Transverse colon (tissue), 4 donors: ENCODE data around the gene ZNF253. TPM values are rescaled to one million over a fixed set of nuclear protein-coding genes. Genes with fewer than 3 reads are reported as not detected.
"Not testable (repeated sequence)": the region's sequence is repeated elsewhere in the genome, so short reads cannot be mapped to it uniquely, and the experiment has no call there.

Source experiments
- DNase-seq: peaks from one replicate; pipeline ENCODE4 v3.0.0-alpha.2; 2019
- H3K27ac ChIP-seq, 4 donors: fragments of 200-600 bp; sonication (generic); 2 replicates each; pipeline ENCODE4 v1.5.1; 2016 to 2018; ENCODE audit warnings: inconsistent platforms in 4 of 4
- H3K27me3 ChIP-seq: fragments of 200-600 bp; sonication (generic); 2 replicates; pipeline ENCODE4 v1.5.1; 2017; ENCODE audit warnings: inconsistent platforms
- H3K36me3 ChIP-seq, 4 donors: fragments of 200-600 bp; sonication (generic); 2 replicates each; pipeline ENCODE4 v1.5.1; 2017 to 2019; ENCODE audit warnings: inconsistent platforms in 4 of 4
- H3K4me1 ChIP-seq, 4 donors: fragments of 200-600 bp; sonication (generic); 2 replicates each; pipeline ENCODE4 v1.5.1; 2017 to 2020; ENCODE audit warnings: inconsistent platforms in 4 of 4
- H3K4me3 ChIP-seq, 4 donors: fragments of 200-600 bp; sonication (generic); 1 replicate in 1 of 4; 2 replicates in 3 of 4; pipeline versions ENCODE4 v1.5.1 to v1.6.1; 2017 to 2019; ENCODE audit warnings: inconsistent platforms in 4 of 4
- H3K9me3 ChIP-seq, 2 donors: fragments of 200-600 bp; sonication (generic); 2 replicates each; pipeline ENCODE4 v1.5.1; 2017 to 2019; ENCODE audit warnings: inconsistent platforms in 2 of 2
- EP300 ChIP-seq: sonication (generic); formaldehyde crosslinking; IDR thresholded peaks from one replicate; pipeline ENCODE4 v1.6.1; 2017; ENCODE audit warnings: antibody characterized with exemption, low read depth
- POLR2A ChIP-seq: fragments of 450-650 bp; IDR thresholded peaks from one replicate; pipeline ENCODE4 v1.6.1; 2016; ENCODE audit warnings: antibody characterized with exemption, mild to moderate bottlenecking, moderate library complexity
- POLR2AphosphoS5 ChIP-seq, 3 donors: sonication (generic); formaldehyde crosslinking; IDR thresholded peaks; one replicate each; pipeline ENCODE4 v1.6.1; 2016; ENCODE audit warnings: antibody characterized with exemption in 3 of 3
- whole genome bisulfite sequencing, 2 donors: methylation state at CpG; one replicate each; pipeline ENCODE4 v1.1.5; 2018; ENCODE audit warnings: low coverage in 1 of 2; 5-methylcytosine and 5-hydroxymethylcytosine counted together
- in situ Hi-C, 4 donors: fragments of 200-750 bp; cut with MboI; loops; one replicate each; pipeline versions ENCODE4 v1.15.0 to v1.15.1; 2017; ENCODE audit warnings: low sequenced_read_pairs in 3 of 4, low pct_ligation_motif_present in 1 of 4, low pct_unique_long_range_greater_than_20kb in 1 of 4
- intact Hi-C: fragments of 100-400 bp; cut with DNase I; formaldehyde crosslinking; loops from one replicate; pipeline ENCODE4 v1.15.1; 2023; ENCODE audit warnings: low total_unique reads
- total RNA-seq, 4 donors: library from RNA; depleted of rRNA; stranded (reverse); fragments of >200 nt; gene quantifications; one replicate each; pipeline ENCODE4 v1.1.0, GENCODE V29; 2016
- TF ChIP-seq, protein P1 (sequence below), 5 experiments: fragments of 200-600 bp in 3 of 5; fragments of 450-650 bp in 2 of 5; sonication (generic) in 3 of 5; IDR thresholded peaks; 1 replicate in 2 of 5; 2 replicates in 3 of 5; pipeline ENCODE4 v1.5.1; 2016 to 2017; ENCODE audit warnings: antibody characterized with exemption in 5 of 5, inconsistent platforms in 3 of 5, mild to moderate bottlenecking in 2 of 5, moderate library complexity in 1 of 5

The ZNF253 gene
- total RNA-seq, 4 donors from 2014 or later: 3.7 to 41.6 (median 12.6) TPM

DNA sequence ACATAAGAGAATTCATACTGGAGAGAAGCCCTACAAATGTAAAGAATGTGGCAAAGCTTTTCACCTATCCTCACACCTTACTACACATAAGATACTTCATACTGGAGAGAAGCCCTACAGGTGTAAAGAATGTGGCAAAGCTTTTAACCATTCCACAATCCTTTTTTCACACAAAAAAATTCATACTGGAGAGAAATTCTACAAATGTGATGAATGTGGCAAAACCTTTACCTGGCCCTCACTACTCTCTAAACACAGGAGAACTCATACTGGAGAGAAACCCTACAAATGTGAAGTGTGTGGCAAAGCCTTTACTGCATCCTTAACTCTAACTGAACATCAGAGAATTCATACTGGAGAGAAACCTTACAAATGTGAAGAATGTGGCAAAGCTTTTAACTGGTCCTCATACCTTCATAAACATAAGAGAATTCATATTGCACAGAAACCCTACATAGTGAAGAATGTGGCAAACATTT lies 30.1 kb upstream of the ZNF253 start:
- DNase-seq: no peak
- H3K9me3 ChIP-seq: peaks cover 74 to 85% of the 10 kb centered on the region in 2 donors
- no peak overlapping the region for H3K27ac ChIP-seq
- intact Hi-C loops: no loop called here
- no peak overlapping the region for H3K4me3 ChIP-seq
- no peaks in the 10 kb centered on the region for H3K4me1 ChIP-seq
- no peaks in the 10 kb centered on the region for H3K36me3 ChIP-seq
- TF ChIP-seq, protein P1, sequence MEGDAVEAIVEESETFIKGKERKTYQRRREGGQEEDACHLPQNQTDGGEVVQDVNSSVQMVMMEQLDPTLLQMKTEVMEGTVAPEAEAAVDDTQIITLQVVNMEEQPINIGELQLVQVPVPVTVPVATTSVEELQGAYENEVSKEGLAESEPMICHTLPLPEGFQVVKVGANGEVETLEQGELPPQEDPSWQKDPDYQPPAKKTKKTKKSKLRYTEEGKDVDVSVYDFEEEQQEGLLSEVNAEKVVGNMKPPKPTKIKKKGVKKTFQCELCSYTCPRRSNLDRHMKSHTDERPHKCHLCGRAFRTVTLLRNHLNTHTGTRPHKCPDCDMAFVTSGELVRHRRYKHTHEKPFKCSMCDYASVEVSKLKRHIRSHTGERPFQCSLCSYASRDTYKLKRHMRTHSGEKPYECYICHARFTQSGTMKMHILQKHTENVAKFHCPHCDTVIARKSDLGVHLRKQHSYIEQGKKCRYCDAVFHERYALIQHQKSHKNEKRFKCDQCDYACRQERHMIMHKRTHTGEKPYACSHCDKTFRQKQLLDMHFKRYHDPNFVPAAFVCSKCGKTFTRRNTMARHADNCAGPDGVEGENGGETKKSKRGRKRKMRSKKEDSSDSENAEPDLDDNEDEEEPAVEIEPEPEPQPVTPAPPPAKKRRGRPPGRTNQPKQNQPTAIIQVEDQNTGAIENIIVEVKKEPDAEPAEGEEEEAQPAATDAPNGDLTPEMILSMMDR (IDR thresholded peaks at IDR 0.05): no peak
- TF ChIP-seq POLR2AphosphoS5 (IDR thresholded peaks at IDR 0.05): no peak
- no peak for TF ChIP-seq EP300
- no peak for TF ChIP-seq POLR2A
- no peaks in the 10 kb centered on the region for H3K27me3 ChIP-seq
- in situ Hi-C loops: no loop called here

DNA sequence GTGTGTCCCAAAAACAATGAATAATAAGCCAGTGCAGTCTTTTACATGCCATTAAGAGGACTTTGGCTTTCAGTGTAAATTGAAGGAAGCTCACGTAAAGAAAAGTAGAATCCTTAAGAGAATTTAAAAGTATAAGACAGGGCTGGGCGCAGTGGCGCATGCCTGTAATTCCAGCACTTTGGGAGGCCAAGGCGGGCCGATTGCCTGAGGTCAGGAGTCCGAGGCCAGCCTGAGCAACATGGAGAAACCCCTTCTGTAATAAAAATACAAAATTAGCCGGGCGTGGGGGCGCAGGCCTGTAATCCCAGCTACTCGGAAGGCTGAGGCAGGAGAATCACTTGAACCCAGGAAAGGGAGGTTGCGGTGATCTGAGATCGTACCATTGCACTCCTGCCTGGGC lies 17.9 kb upstream of the ZNF253 start:
- DNase-seq: no peak
- peaks cover 7 to 17% of the 10 kb centered on the region in 2 donors for H3K9me3 ChIP-seq
- no peaks in the 10 kb centered on the region for H3K36me3 ChIP-seq
- no peak overlapping the region for H3K27ac ChIP-seq
- no peak overlapping the region for H3K4me3 ChIP-seq
- intact Hi-C loops: no loop called here
- H3K27me3 ChIP-seq: no peaks in the 10 kb centered on the region
- H3K4me1 ChIP-seq: no peaks in the 10 kb centered on the region
- in situ Hi-C loops: no loop called here
- TF ChIP-seq EP300 (no peak), POLR2AphosphoS5 (IDR thresholded peaks at IDR 0.05) (no peak), POLR2A (no peak)
- TF ChIP-seq, protein P1 (IDR thresholded peaks at IDR 0.05): no peak
- WGBS, 2 donors: 95 to 99% methylated on average over 12 of the region's 12 CpGs

DNA sequence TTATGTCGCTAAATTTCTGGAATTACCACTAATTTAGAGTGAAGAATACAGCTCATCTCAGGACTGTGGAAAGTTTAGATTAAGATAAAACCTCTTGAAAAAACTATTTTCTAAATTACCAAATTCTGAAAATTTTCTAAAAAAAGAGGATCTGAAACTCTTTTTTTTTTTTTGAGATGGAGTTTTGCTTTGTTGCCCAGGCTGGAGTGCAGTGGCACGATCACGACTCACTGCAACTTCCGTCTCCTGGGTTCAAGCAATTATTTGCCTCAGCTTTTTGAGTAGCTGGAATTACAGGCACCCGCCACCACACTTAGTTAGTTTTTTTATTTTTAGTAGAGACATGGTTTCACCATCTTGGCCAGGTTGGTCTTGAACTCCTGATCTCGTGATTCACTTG lies 16.6 kb upstream of the ZNF253 start:
- H3K4me3 ChIP-seq: no peak overlapping the region
- H3K9me3 ChIP-seq: peaks cover 6 to 10% of the 10 kb centered on the region in 2 donors
- H3K4me1 ChIP-seq: no peaks in the 10 kb centered on the region
- no peak overlapping the region for H3K27ac ChIP-seq
- WGBS, 2 donors: 83 to 87% methylated on average over 6 of the region's 6 CpGs
- intact Hi-C loops (no loop called here), in situ Hi-C loops (no loop called here)
- H3K27me3 ChIP-seq: no peaks in the 10 kb centered on the region
- H3K36me3 ChIP-seq: no peaks in the 10 kb centered on the region
- DNase-seq: no peak
- TF ChIP-seq POLR2A (no peak), POLR2AphosphoS5 (IDR thresholded peaks at IDR 0.05) (no peak), EP300 (no peak)
- TF ChIP-seq, protein P1 (IDR thresholded peaks at IDR 0.05): no peak

DNA sequence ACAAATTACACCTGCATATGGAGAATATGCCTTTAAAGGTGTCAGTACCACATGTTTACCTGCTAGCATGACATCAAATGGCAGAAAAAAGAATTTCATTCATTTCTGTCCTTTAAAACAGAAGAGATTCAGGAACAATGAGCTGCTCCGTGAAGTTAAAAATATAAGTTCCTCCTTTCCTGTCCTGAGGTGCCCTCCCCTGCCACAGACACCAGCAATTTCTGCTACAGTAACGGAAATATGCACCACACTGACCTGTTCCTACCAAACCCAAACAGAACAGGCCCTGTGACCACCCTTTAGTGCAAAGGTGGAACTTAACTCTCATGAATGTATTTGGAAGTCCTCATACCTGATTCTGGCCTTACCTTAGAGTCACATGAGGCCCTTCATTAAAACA lies 13.9 kb upstream of the ZNF253 start:
- H3K9me3 ChIP-seq, H3K36me3 ChIP-seq, H3K27me3 ChIP-seq, in situ Hi-C loops, H3K4me1 ChIP-seq, H3K4me3 ChIP-seq, DNase-seq, intact Hi-C loops, H3K27ac ChIP-seq: not testable (repeated sequence)
- WGBS, 2 donors: 79 to 88% methylated on average over 1 to 2 of the region's 2 CpGs

DNA sequence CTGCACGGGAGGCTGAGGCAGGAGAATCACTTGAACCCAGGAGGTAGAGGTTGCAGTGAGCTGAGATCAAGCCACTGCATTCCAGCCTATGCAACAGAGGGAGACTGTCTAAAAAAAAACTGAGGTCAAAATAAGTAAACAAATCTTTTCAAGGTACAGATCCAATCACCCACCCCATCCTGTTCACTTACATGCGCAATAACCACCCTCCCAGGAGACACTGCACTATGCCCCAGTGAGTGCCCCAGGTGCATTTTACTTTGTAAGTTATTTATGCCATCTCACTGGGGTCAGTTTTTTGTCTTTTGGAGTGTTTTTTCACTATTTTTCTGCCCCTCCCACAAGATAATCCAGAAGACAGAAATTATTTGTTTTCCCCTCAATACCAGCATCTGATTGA lies 6.9 kb upstream of the ZNF253 start:
- Histone ChIP-seq H3K4me1 (no peaks in the 10 kb centered on the region), H3K27ac (no peak overlapping the region), H3K9me3 (no peaks in the 10 kb centered on the region), H3K36me3 (no peaks in the 10 kb centered on the region), H3K27me3 (peaks cover 9% of the 10 kb centered on the region), H3K4me3 (no peak overlapping the region)
- DNase-seq: no peak
- intact Hi-C loops: no loop called here
- in situ Hi-C loops: no loop called here
- TF ChIP-seq POLR2AphosphoS5 (IDR thresholded peaks at IDR 0.05): no peak
- no peak for TF ChIP-seq EP300
- TF ChIP-seq, protein P1 (IDR thresholded peaks at IDR 0.05): no peak
- no peak for TF ChIP-seq POLR2A
- 83 to 84% methylated on average over 2 of the region's 2 CpGs for WGBS, 2 donors
